Measurements from ENCODE around the gene ALK.

- TF ChIP-seq CTCF (conservative IDR thresholded peaks at IDR 0.05; ENCODE audit: low read depth in 2 of 2) (no peak), EZH2 (IDR thresholded peaks at IDR 0.05; ENCODE audit: low read depth, unreplicated experiment) (no peak), ETS1 (IDR thresholded peaks at IDR 0.05) (no peak), POLR2AphosphoS5 (IDR thresholded peaks at IDR 0.05; ENCODE audit: low read depth) (no peak), CREB1 (CRISPR knock-in tag; IDR thresholded peaks at IDR 0.05; ENCODE audit: low read depth) (no peak)
Observed at GRCh38 chr2:29561628-29562027, 359.8 kb downstream of the ALK start.
